SKM-1 treated with dmso at 0.1 percent for 144 hours (cell line): ENCODE measurements around the gene SUGP2.
"Not testable (repeated sequence)": the region's sequence is repeated elsewhere in the genome, so short reads cannot be mapped to it uniquely, and the experiment has no call there.

Experiments used
- DNase-seq: peaks from one replicate; lab custom pipeline; 2025; ENCODE audit not compliant: unreplicated experiment; lab: John Stamatoyannopoulos, UW

Gene SUGP2

GRCh38 chr19:19034204-19034624, 897 bp upstream of the SUGP2 start:
- peak; percentile 93 for DNase-seq

GRCh38 chr19:19033176-19033425, 216 bp downstream of the SUGP2 start:
- no peak for DNase-seq

GRCh38 chr19:19032420-19033175, 719 bp downstream of the SUGP2 start:
- no peak for DNase-seq

GRCh38 chr19:19031891-19032290, 1.4 kb downstream of the SUGP2 start:
- DNase-seq: no peak

DNA sequence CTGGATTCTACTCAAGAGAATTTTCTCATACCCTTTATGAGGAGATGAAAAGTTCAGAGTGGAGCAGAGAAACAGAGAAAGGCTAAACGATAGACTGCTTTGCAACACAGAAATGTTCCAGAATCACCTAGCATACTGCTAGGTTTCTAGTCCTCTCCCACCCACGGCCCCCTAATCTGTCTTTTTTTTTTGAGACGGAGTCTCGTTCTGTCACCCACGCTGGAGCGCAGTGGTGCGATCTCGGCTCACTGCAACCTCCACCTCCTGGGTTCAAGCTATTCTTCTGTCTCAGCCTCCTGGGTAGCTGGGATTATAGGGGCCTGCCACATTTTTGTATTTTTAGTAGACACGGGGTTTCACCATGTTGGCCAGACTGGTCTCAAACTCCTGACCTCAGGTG, 4.8 kb downstream of the SUGP2 start:
- DNase-seq: no peak

DNA sequence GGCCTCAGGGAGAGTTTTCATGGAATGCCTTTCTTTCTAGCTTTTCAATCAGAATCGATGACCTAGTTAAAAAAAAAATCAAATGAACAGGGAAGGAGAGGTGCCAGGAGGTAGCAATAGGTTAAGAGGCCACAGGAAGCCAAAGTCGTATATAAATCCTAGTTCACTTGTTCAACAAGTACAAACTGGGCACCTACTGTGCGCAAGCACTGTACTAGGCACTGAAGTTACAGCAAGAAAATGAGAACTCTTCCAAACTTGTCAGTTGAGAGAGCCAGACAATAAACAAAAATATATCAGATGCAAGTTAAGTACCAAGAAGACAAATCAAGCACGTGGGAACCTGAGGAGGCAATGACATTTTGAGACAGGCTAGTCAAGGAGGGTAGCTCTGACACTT, 6.1 kb downstream of the SUGP2 start:
- DNase-seq: no peak

- DNase-seq: no peak
Observed at GRCh38 chr19:19026299-19026971, 6.9 kb downstream of the SUGP2 start.

DNA sequence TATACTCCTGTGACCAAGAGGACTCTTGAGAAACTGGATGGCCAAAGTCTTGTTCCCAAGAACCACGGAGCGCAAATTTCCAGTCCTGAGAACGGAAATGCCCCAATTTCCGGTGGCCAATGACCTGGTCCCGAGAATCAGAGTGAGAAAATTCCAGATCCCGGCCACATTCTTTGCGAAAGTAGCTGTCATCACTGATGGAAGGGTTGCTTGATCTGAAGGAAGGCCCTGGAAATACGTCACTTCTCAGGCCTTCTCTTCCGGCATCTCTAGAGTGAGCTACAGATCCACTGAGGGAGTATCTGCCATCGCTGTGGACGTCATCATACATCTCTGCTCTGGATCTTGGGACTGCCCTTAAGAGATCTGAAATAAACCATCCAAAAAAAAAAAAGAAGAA, 7.5 kb downstream of the SUGP2 start:
- DNase-seq: no peak

GRCh38 chr19:19023376-19023775, 9.9 kb downstream of the SUGP2 start:
- DNase-seq: not testable (repeated sequence)

DNA sequence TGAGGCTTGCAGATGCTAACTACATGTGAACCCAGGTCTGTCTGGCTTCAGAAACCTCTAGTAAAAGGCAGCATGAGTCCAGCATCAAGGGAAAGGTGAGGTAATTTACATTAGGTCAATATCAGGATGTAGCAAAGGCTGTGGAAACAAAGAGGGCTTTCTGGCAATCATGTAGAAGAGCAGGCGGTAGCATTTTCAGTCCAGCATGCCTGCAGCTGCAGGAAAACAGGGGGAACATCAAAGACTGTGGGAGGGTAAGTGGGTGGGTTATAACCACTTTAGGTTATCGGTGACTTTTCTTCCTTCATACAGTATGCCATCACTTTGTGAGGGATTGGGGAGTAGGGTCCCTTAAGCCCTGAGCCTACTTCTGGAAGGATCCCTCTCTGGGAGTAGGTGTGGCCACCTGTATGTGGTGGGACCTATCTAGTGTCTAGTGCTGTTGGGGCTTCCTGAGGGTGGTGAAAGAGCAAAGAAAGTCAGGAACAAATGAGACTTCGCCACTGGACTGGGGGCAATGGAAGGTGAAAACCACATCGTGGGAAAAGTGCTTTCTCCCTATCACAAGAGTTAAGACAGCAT, 10.8 kb downstream of the SUGP2 start:
- DNase-seq: no peak

DNA sequence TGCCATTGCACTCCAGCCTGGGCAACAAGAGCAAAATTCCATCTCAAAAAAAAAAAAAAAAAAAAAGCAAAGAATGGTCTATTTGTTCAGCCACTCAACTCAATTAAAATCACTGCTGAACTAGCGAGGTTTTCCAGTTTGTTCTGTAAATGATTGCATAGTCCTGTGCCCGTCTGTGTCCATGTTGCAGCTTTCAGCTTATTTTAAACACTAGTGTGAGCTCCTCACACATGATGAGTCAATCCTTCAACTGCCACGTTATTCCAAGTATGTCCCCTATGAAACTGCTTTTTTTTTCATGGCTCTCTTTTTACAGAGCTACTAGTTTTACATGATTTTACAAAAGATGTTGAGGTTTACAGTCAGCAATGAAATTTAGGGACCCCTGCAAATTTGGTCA, 12.2 kb downstream of the SUGP2 start:
- DNase-seq: no peak

DNA sequence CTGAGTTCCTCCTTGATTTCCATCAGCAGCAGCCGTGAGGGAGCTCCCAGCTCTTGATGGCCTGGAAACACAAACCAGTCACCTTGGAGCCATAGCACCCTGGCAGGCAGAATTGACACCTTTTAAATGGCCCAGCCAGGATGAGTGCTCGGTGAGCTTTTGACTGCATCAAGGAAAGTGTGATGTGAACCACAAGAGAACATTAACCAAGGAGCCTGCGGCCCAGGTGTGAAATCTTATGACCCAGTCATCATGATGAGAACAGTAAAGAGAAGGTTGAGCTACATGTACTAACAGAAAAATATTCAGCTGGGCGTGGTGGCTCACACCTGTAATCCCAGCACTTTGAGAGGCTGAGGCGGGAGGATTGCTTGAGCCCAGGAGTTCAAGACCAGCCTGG, 22.8 kb downstream of the SUGP2 start:
- no peak for DNase-seq

- DNase-seq: no peak
Observed at GRCh38 chr19:19009951-19010350, 23.4 kb downstream of the SUGP2 start.

DNA sequence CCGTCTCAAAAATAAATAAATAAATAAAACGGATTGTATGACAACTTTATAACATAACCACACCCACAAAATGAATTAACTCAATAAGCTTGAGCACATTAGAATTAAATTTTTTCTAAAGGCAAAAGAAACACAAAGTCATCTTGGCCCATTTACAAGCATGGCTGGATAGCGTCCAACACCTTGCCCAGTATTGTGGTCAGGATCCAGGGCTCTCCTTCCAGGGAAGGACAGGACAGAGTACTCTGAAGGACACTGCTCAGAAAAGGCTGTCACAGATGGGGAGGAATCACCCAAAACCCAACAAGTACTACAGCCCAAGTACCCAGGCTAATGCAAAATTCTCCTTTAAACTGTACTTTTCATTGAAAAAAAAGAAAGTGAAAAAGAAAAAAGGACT, 27.1 kb downstream of the SUGP2 start:
- DNase-seq: no peak

GRCh38 chr19:19004144-19004543, 29.2 kb downstream of the SUGP2 start:
- DNase-seq: no peak

DNA sequence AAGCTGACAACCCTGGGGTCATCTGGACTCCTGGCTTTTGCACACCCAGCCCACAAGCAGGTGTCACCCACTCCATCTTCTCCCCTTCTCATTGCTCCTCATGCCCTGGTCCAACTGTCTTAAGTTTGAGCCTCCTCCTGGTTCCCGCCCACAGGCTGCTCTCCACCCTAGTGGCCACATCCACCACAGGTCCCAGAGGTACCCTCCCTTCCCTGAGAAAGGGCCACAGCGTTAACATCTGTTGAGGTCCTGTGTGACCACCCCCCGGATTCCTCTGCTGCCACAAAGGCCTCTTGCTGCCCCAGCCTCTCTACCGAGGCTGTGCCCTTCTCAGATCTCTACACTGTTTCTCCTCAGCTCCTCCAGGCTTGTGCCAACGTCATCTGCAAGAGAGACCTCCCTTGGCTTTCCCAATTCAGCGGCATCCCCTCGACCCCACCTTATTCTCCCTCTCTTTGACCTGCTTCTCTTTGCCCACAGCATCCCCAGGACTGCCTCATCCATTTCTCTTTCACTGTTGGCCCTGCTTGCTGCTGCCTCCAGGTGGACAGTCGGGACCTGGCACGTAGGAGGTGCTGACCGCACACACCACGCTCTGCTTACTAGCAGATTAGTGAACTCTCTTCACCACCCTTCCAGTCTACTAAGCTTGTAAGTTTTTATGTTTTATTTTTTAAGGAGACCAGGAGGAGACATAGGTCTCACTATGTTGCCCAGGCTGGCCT, 33.3 kb downstream of the SUGP2 start:
- no peak for DNase-seq

GRCh38 chr19:18999016-18999758, 34.1 kb downstream of the SUGP2 start:
- DNase-seq: no peak

- DNase-seq: no peak
Observed at GRCh38 chr19:18998276-18998675, 35.0 kb downstream of the SUGP2 start.

DNA sequence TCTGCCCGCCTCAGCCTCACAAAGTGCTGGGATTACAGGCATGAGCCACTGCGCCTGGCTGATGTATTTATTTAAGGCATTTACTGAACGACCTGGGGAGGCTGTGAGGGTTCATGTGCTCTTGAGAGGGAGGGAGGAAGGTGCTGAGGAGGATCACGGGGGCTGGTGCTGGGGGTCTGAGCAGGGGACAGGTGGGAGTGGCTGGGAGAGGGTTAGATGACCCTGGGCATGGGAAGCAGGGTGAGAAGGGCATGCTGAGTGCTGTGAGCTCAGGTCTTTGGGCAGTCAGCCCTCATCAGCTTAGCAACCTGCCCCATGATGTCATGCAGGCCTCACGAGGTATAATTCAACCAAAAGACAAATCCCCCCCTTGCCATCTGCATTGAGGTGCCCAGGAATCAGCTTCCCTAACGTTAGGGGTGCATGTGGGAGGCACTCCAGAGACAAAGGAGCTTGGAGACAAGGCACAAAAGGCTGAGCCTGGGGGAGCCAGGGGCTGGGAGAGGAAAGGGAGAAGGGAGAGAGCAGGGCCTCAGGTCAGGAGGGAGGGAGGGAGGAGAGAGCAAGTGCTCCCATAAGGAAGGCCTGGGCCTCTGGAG, 36.4 kb downstream of the SUGP2 start:
- no peak for DNase-seq

DNA sequence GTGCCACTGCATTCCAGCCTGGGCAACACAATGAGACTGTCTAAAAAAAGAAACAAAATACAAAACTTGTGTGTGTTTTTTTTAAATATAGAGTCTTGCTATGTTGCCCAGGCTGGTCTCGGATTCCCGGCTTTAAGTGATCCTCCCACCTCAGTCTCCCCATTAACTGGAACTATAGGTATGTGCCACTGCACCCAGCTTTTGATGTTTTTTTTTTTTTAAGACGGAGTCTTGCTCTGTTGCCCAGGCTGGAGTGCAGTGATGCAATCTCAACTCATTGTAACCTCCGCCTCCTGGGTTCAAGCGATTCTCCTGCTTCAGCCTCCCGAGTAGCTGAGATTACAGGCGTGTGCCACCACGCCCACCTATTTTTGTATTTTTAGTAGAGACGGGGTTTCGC, 37.0 kb downstream of the SUGP2 start:
- DNase-seq: no peak

DNA sequence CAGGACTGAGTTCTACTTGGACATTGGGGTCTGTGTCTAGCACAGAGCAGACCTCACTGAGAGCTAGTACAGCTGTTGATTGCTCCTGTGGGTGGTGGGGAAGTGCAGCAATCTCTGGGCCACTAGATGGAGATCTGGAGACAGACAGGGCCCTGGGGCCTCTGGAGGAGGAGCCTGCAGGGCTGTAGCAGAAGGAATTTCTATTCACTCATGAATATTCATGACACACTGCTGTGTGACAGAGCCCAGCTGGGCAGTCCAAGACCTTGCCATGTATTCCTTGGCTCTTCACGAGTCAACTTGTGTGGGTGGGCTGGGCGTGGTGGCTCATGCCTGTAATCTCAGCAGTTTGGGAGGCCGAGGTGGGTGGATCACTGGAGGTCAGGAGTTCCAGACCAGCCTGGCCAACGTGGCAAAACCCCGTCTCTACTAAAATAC, 37.5 kb downstream of the SUGP2 start:
- DNase-seq: peak; percentile 62
